Activated naive CD4-positive, alpha-beta T cell treated with anti-CD3 and anti-CD28 coated beads for 36 hours (primary cell): ENCODE data around the gene DCXR. TPM values are rescaled to one million over a fixed set of nuclear protein-coding genes. Genes with fewer than 3 reads are reported as not detected.

Experiments
- CTCF ChIA-PET: fragments of 350-600 bp; sonication (Branson Sonifier 250); formaldehyde crosslinking; loops from one replicate; lab custom pipeline; 2021; ENCODE audit warnings: antibody characterized with exemption; lab: Charles Lee
- DNase-seq: peaks from one replicate; pipeline ENCODE4 v3.0.0-alpha.2; 2020
- H3K27ac Mint-ChIP-seq: one replicate; pipeline ENCODE4 v1.8.0; 2021; ENCODE audit warnings: mild to moderate bottlenecking, mixed read lengths
- H3K27me3 Mint-ChIP-seq: one replicate; pipeline ENCODE4 v1.8.0; 2021; ENCODE audit warnings: low read depth, mixed read lengths
- H3K36me3 Mint-ChIP-seq: one replicate; pipeline ENCODE4 v1.8.0; 2021; ENCODE audit warnings: low read depth, mixed read lengths
- H3K4me1 Mint-ChIP-seq: one replicate; pipeline ENCODE4 v1.8.0; 2021; ENCODE audit warnings: low read depth, mixed read lengths
- H3K4me3 Mint-ChIP-seq: one replicate; pipeline ENCODE4 v1.8.0; 2021; ENCODE audit warnings: mild to moderate bottlenecking, moderate library complexity, mixed read lengths
- H3K9me3 Mint-ChIP-seq: one replicate; pipeline ENCODE4 v1.8.0; 2021; ENCODE audit warnings: mixed read lengths
- intact Hi-C: fragments of 100-400 bp; cut with micrococcal nuclease; formaldehyde crosslinking; loops from one replicate; pipeline ENCODE4 v1.15.1; 2023
- total RNA-seq, 2 experiments: library from RNA; stranded (reverse); gene quantifications; one replicate each; pipeline ENCODE4 v1.2.3, GENCODE V29; 2021

DCXR gene
- total RNA-seq, 2 experiments from 2014 or later = 139 to 146 TPM

DNA sequence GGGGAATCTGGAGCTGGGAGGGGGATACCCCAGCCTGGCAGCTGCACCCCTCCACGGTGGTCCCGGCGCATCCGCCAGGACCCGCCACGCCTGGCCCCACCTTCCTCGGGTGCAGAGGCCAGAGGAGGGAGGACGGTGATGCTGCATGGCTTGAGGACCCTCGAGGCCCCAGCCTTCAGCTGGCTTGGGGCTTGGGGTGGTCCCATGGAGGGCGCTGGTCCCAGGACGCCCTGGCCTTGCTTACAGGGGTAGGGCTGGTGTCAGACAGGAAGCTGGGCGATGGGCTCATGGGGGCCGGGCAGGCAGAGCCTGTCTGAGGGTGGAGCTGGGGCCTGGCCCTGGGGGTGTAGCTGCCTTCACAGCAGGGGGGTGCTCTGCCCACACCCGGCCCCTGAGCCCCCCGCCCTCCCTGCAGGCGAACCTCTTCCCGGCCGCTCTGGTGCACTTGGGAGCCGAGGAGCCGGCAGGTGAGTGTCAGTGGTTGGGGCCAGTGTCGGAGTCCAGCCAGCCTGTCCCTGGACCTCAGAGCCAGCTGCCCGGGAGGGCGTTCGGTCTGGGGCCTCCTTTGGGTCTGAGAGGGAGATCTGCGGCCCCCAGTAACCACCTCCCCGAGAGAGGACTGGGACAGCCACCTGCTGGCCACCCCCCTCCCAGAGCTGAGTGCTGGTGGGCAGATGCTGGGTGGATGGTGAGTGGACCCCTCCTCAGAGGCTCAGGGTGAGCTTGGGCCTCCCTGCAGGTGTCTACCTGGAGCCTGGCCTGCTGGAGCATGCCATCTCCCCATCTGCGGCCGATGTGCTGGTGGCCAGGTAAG lies 21.2 kb downstream of the DCXR start:
- CTCF ChIA-PET = no interaction called here
- H3K36me3 Mint-ChIP-seq = peaks cover 5% of the 10 kb centered on the region
- no peak overlapping the region for H3K4me3 Mint-ChIP-seq
- peaks cover 10% of the 10 kb centered on the region for H3K4me1 Mint-ChIP-seq
- H3K9me3 Mint-ChIP-seq = no peaks in the 10 kb centered on the region
- intact Hi-C loops = no loop called here
- no peaks in the 10 kb centered on the region for H3K27me3 Mint-ChIP-seq
- no peak for DNase-seq
- H3K27ac Mint-ChIP-seq = no peak overlapping the region

GRCh38 chr17:82015311-82015971 lies 22.1 kb downstream of the DCXR start:
- no peak for DNase-seq
- Mint-ChIP-seq H3K27ac (no peak overlapping the region), H3K27me3 (no peaks in the 10 kb centered on the region), H3K4me3 (no peak overlapping the region), H3K9me3 (no peaks in the 10 kb centered on the region), H3K36me3 (peaks cover 5% of the 10 kb centered on the region), H3K4me1 (peaks cover 3% of the 10 kb centered on the region)
- CTCF ChIA-PET = no interaction called here
- intact Hi-C loops = no loop called here

GRCh38 chr17:82014971-82015310 lies 22.6 kb downstream of the DCXR start:
- no peak overlapping the region for H3K27ac Mint-ChIP-seq
- CTCF ChIA-PET = no interaction called here
- intact Hi-C loops = no loop called here
- peaks cover 5% of the 10 kb centered on the region for H3K36me3 Mint-ChIP-seq
- no peaks in the 10 kb centered on the region for H3K9me3 Mint-ChIP-seq
- no peak overlapping the region for H3K4me3 Mint-ChIP-seq
- no peaks in the 10 kb centered on the region for H3K4me1 Mint-ChIP-seq
- no peak for DNase-seq
- H3K27me3 Mint-ChIP-seq = no peaks in the 10 kb centered on the region

DNA sequence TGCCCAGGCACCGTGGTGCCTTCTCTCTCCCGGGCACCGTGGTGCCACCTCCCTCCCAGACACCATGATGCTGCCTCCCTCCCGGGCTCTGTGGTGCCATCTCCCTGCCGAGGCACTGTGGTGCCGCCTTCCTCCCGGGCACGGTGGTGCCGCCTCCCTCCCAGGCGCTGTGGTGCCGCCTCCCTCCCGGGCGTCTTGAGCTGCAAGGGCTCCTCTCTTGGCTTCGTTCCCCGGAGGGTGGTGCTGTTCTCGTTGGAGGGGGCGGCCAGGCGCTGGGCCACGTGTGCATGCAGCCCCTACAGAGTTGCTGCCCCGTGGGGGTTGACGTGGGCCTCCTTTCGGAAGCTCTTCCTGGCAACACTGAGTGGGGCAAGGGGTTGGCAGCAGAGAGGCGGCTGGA lies 23.1 kb downstream of the DCXR start:
- CTCF ChIA-PET = no interaction called here
- intact Hi-C loops = no loop called here
- Mint-ChIP-seq H3K36me3 (peaks cover 5% of the 10 kb centered on the region), H3K9me3 (no peaks in the 10 kb centered on the region), H3K27ac (no peak overlapping the region), H3K27me3 (no peaks in the 10 kb centered on the region), H3K4me3 (no peak overlapping the region), H3K4me1 (no peaks in the 10 kb centered on the region)
- no peak for DNase-seq

DNA sequence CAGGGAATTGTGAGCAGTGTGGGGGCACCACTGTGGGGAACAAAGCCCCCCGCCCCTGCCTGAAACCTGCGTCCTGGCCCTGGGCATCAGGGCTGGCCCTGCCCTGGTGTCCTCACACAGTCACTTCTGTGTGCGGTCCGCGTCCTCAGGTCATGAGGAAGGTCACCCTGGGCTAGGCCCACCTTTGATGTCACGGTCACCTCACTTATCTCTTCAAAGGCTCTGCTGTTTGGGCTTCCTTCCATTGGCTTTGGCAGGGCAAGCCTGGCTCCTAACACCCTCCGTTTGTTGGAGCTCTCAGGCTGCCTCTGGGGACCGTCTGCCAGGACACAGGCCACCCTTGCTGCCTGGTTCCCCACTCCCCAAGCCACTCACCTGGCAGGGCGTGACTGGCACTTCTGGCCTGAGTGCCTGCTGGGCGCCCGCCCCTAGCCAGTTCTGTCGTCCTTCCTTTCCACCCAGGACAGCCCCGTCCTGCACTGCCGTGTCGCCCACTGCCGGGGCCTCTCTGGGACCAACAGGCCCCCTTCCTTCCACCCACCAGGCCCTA lies 23.6 kb downstream of the DCXR start:
- CTCF ChIA-PET = interaction anchor here (1.2 to 1.3 kb wide), 2 partner anchors 8 to 10 kb away, joined by 3 read pairs; partner anchors contain the start of gene CENPX
- no peak overlapping the region for H3K4me3 Mint-ChIP-seq
- H3K36me3 Mint-ChIP-seq = peaks cover 3% of the 10 kb centered on the region
- no peak for DNase-seq
- no peaks in the 10 kb centered on the region for H3K27me3 Mint-ChIP-seq
- intact Hi-C loops = no loop called here
- H3K27ac Mint-ChIP-seq = no peak overlapping the region
- no peaks in the 10 kb centered on the region for H3K4me1 Mint-ChIP-seq
- H3K9me3 Mint-ChIP-seq = no peaks in the 10 kb centered on the region

GRCh38 chr17:82013341-82013740 lies 24.2 kb downstream of the DCXR start:
- DNase-seq = no peak
- Mint-ChIP-seq H3K27me3 (no peaks in the 10 kb centered on the region), H3K36me3 (no peaks in the 10 kb centered on the region), H3K9me3 (no peaks in the 10 kb centered on the region), H3K27ac (no peak overlapping the region), H3K4me1 (no peaks in the 10 kb centered on the region), H3K4me3 (no peak overlapping the region)
- intact Hi-C loops = no loop called here
- CTCF ChIA-PET = interaction anchor here (1.2 to 1.3 kb wide), 2 partner anchors 9 to 10 kb away, joined by 3 read pairs; partner anchors contain the start of gene CENPX

DNA sequence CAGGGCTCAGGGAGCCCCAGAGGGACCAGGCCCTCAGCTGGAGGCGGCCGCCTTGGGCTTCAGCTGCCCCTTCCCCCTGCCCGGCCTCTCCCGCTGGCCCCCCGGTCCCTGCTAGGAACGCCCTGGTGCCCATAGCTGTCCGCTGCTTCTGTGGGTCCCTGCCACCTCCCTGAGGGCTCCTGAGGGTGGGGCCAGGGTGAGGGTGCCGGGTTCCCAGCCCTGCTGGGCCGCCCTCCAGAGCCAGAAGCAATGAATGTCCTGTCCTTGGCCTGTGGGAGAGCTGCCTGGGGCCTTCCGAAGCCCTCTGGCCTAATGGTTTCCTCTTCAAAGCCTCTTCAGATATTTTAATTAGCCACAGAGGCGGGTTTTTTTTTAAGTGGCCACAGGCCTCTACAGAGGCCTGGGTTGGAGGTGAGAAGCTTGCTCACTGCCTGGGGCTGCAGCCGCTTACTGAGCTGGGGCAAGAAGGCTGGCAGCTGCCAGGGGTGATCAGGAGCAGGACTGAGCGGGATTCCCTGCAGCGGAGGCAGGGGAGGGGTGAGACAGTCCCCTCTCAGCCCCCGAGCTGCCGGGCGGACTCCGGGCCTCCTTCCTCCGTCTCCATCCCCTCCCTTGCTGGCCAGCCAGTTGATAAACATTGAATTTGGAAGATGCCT lies 24.7 kb downstream of the DCXR start:
- Mint-ChIP-seq H3K4me1 (no peaks in the 10 kb centered on the region), H3K9me3 (no peaks in the 10 kb centered on the region), H3K27me3 (no peaks in the 10 kb centered on the region), H3K36me3 (no peaks in the 10 kb centered on the region), H3K4me3 (no peak overlapping the region), H3K27ac (no peak overlapping the region)
- intact Hi-C loops = no loop called here
- CTCF ChIA-PET = interaction anchor here (0.6 to 1.3 kb wide), 4 partner anchors 9 to 17 kb away, joined by 3 to 6 read pairs (median 4); partner anchors contain the start of gene CENPX
- DNase-seq = no peak

GRCh38 chr17:82012261-82012639 lies 25.2 kb downstream of the DCXR start:
- no peak overlapping the region for H3K4me3 Mint-ChIP-seq
- CTCF ChIA-PET = interaction anchor here (0.6 to 0.9 kb wide), 2 partner anchors 10 to 17 kb away, joined by 5 to 6 read pairs; no protein-coding TSS in a partner anchor

GRCh38 chr17:82011617-82012187 lies 25.8 kb downstream of the DCXR start:
- H3K36me3 Mint-ChIP-seq = no peaks in the 10 kb centered on the region
- H3K4me3 Mint-ChIP-seq = no peak overlapping the region
- H3K4me1 Mint-ChIP-seq = no peaks in the 10 kb centered on the region
- CTCF ChIA-PET = interaction anchor here (0.9 kb wide), 1 partner anchor 18 kb away, joined by 5 read pairs; no protein-coding TSS in a partner anchor
- no peak overlapping the region for H3K27ac Mint-ChIP-seq
- no peak for DNase-seq
- H3K27me3 Mint-ChIP-seq = no peaks in the 10 kb centered on the region
- H3K9me3 Mint-ChIP-seq = no peaks in the 10 kb centered on the region
- intact Hi-C loops = no loop called here

More at GRCh38 chr17:82012261-82012639, 25.2 kb downstream of the DCXR start:
- DNase-seq = no peak
- H3K36me3 Mint-ChIP-seq = no peaks in the 10 kb centered on the region
- no peaks in the 10 kb centered on the region for H3K9me3 Mint-ChIP-seq
- no peak overlapping the region for H3K27ac Mint-ChIP-seq
- intact Hi-C loops = no loop called here
- no peaks in the 10 kb centered on the region for H3K4me1 Mint-ChIP-seq
- H3K27me3 Mint-ChIP-seq = no peaks in the 10 kb centered on the region

DNA sequence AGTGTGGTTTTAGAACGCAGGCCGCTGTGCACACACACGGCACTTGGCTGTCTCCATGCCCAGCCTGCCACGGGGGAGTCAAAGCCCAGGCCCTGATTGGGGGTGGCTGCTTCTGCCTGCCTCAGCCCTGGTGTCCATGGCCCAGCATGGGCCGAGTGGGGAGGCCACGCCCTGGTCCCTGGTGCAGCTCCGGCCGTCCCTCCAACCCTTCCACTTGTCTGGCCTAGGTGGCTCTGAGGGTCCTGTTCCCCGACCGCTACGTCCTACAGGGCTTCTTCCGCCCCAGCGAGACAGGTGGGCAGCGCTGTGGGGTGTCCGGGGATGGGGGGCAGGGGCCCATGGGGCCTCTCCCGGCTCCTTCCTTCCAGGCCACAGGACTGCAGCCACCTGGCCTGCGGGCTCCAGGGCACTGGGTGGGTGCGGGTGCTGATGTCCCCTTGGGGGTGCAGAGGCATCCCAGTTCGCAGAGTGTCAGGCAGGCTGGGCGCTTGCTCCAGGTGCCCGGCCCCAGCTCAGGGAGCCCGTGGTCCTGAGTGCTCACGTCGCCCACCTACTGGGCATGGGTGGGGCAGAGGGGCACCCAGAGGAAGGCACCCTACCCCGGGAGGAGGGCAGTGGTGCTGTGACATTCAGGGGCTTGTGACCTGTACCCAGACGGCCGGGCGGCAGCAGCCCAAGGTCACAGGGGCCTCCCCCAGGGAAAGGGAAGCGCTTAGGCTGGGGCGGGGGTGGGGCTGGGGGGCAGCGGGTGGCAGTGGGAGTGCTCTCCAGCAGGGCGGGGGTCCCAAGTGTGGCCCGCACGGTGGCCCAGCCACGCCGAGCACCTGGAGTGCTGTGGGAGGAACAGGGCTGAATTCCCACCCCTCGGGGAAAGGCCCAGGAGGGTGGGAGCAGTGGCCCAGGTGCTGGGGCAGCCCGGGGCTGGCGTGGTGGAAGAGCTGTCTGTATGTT lies 26.6 kb downstream of the DCXR start:
- Mint-ChIP-seq H3K4me1 (no peaks in the 10 kb centered on the region), H3K9me3 (no peaks in the 10 kb centered on the region), H3K27me3 (no peaks in the 10 kb centered on the region), H3K27ac (no peak overlapping the region), H3K36me3 (no peaks in the 10 kb centered on the region), H3K4me3 (no peak overlapping the region)
- intact Hi-C loops = no loop called here
- DNase-seq = no peak
- CTCF ChIA-PET = no interaction called here

GRCh38 chr17:82009413-82009812 lies 28.1 kb downstream of the DCXR start:
- Mint-ChIP-seq H3K27me3 (no peaks in the 10 kb centered on the region), H3K36me3 (no peaks in the 10 kb centered on the region), H3K4me1 (no peaks in the 10 kb centered on the region), H3K27ac (no peak overlapping the region), H3K4me3 (no peak overlapping the region), H3K9me3 (no peaks in the 10 kb centered on the region)
- intact Hi-C loops = no loop called here
- CTCF ChIA-PET = interaction anchor here (1.0 kb wide), 1 partner anchor 11 kb away, joined by 4 read pairs; no protein-coding TSS in a partner anchor
- no peak for DNase-seq
